GM18519 (cell line): ENCODE results near the gene PPP2R5B.
A peak's percentile ranks its signal among the peaks of the same experiment; 100 is the strongest.

ENCODE experiments used
- ATAC-seq: cut with Tn5 transposase; IDR thresholded peaks from one replicate; pipeline ENCODE4 v1.9.1; 2021; ENCODE audit warnings: mild to moderate bottlenecking, moderate library complexity; ENCODE audit not compliant: unreplicated experiment, low FRiP score

The PPP2R5B gene

DNA sequence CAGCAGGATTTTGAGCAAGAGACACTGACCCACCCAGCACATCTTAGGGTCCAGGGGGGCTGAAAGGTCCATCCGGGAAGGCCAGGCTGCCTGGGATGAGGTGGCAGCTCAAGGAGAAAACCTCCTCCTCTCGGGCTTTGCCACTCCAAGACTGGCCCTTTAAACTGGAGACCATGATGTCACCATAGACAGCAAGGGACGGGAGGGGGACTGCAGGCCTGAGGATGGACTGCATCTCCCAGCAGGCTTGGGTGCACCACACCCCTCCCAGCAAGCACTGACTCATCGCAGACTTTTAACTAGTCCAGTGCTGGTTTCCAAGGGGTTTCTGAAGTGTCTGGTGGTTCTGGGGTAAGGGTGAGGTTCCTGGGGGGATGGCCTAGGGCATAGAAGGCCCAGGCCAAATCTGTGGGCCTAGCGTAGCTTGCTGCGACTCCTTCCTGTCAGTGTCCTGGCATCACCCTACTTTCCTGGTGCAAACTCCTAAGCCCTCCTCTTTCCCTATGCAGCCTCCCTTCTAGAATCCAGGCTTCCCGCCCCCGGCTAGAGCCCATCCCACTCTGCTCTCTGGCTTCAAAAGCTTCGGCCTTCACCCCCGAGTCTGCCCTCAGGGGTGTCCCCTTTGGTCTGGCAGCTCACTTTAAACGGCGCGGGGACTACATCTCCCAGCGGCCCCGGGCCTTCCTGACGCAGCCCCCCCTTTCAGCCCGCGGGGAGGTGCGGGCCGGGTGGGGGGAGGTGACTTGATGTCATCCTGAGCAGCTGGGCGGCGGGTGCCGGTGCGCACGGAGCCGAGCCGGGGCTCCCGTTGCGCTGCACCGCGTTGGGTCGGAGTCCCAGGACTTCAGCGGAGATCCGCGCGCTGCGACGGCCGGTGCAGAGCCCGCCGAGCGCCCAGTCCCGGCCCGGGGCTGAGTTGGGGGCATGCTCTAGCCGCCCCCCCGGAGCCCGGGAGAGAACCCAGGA is at the start of gene PPP2R5B:
Gene PPP2R5B, plus strand, starts transcription at position 746 of the 966 bp plus-strand sequence. CDS start 1,046 bp downstream, outside the sequence.
- peak; percentile 41 for ATAC-seq

GRCh38 chr11:64875369-64876228 is 48.9 kb upstream of the PPP2R5B start:
- ATAC-seq = no peak

DNA sequence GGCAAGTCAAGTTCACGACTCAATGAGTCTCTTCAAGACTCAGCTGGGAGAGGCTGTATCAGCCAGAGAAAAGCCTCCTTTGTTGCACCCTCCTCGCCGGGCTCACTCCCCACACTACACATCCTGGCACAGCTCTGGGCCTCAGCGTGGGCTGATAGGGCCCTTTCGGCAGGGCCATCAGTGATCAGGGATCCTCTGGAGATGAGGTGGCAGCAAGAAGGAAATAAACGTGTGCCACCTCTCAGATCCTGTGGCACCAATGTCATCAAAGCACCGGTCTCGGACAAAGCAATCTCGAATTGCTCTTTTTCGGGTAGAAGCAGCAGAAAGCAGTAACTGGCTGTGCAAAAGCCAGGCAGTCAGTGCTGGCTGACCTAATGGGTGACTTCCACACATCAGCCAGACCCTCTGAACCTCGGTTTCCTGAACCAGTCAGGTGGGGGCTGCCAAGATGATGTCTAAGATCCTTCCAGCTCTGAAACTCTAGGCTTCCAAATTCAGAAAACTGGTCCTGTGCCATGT is 48.2 kb upstream of the PPP2R5B start:
- ATAC-seq = no peak

DNA sequence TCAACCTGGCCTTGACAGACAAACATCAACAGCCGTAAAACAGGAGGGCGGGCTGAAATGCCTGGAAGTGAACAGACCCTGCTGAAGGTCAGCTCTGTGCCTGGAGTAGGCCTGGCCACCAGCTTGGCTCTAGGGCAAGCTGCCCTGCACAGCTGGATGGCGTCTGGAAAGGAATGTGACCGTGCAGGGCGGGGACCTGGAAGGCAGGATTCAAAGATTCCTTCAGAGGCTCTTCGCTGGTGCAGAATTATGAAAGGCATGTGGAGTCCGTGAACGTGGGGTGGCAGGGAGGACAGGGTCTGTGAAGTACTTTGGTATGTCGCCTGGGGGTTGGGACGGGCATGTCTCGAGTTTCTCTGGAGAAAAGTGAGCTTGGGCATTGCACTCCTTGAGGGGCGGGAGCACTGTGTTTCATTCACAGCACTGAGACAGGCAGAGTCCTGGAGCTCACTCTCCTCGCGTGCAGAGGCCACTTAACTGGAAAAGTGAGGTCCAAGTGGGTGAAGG is 47.6 kb upstream of the PPP2R5B start:
- ATAC-seq = no peak

DNA sequence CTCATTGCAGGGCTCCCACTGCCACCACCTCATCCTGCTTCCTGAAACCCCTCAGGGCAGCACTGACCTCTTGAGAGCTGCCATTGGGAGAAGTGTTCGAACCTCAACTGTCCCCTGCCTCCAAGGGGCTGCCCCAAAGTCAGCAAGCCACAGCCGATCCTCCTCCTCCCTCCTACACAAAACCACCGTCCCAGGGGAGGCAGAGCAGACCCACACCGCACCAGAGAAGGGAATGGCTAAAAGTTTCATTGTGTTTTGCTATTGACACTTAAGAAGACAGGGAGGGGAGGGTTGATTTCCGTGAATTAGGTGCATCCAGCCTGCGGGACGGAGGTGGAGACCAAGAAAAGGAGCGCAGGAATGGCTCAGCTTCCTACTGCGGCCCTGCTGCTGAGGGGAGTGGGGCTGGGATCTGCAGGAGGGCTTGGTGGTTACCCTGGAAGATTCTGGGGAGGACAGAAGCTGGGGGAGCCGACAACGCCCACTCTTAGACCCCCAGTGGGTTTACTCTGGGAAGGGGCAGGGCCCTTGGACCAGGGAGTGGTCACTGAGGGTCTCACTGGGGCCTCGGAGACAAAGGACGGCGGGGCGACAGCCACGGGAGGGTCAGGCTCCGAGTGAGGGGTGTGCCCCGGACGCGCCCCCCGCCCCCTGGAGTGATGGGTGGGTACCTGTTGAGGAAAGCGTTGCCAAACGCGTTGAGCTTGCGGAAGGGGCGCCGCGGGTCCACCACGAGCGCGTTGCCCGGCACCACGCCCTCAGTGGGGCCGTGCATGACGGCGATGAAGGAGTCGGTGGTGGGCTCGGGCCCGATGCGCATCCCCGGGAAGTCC is 46.9 kb upstream of the PPP2R5B start:
- no peak for ATAC-seq

- ATAC-seq = no peak
Measured at GRCh38 chr11:64878223-64878493, 46.3 kb upstream of the PPP2R5B start.

DNA sequence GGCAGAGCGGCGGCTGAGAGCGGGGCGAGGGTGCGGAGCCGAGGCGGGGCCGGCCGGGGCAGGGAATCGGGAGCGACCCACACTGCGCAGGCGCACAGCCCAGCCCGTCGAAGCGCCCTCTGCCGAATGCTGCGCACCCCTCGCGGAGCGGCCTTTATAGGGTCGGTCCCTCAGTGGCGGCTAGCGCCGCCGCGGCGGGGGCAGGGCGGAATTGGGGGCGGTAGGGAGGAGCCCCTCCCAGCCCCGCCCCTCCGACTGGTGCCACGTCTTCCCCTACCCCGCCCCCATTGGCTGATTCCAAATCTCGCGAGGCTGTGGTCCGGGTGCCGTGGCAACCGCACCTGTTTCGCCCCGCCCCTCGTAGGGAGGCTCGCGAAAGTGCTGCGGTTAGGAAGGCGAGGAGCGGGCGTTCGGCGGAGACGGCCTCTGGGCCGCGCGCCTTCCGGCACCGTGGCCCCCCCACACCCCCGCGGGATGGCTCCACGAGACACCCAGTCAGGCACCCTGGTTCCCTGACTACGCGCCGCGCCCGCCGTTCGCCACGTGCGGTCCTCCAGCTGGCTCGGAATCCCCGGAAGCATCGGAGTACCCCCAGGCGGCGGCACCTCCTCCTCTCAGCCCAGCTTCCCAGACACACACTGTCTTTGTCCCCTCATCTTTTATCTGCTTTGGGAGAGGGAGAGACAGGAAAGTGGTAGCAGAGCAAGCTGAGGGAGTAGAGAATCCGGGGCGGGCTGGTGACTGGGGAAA is 45.8 kb upstream of the PPP2R5B start, which contains the start of gene EHD1:
Gene EHD1, minus strand, starts transcription at position 128 of the 750 bp plus-strand sequence. CDS start 157 bp downstream, outside the sequence.
- ATAC-seq = peak; percentile 59

DNA sequence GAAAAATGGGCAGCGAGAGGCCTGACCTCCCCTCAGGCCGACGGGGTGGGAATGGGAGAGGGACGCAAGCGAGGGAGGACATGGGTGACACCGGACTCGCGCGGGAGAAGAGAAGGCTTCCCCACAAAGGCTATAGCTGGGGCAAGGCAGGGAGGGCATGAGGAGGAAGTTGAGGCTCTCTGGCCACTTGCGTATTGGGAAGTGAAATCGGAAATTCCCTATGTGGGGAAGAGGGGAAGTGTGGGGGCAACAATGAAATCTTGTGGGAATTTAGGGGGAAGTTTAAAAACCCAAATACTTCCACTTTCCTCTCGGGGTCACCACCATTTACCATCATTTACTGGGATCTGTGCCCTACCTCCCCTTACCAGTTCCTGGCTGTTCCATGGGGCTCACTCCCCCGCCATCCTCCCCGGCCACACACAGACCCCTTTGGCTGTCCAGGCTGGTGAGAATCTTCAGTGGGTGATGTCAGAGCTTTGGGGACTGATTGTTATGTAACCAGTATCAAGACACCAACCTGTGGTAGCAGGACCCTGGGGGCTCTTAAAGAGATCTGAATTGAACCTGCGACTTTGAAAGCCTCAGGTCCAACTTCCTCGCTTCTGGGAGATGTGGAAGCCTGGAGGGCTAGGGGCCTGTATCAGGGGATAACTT is 45.1 kb upstream of the PPP2R5B start:
- ATAC-seq = no peak

DNA sequence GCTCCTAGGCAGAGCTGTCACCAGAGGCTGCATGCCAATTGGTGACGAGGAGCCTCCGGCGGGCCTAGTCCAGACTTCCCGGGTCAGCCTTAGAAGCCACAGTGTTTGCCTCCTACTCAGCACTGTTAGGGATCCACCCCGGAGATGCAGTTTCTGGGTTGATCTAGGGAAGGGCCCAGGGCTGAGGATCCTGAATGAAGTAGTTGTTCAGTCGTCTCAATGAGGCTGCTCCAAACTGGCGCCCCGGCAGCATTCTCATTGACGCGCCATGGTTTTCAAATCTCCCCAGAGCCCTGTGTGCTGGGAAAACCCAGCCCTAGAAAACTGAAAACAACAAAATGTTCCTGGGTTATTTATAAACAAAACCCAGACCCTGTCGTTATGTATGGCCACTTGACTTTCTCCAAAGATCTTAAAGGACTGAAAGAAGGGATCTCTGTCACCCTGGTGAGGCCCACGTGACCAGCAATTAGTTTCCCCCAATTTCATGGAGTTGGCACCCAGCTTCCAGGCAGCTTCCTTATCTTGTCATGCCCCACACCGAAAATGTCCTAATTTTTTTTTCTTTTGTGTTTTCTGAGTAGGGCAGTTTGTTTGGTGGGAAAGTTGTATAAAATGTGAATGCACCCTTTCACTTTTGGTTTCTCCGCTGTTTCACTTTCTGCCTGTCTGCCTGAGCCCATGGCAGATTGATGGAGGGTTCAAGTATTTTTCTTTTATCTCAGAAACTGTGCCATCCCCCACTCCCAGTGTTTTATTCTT is 44.1 kb upstream of the PPP2R5B start:
- no peak for ATAC-seq

GRCh38 chr11:64881476-64881875 is 43.0 kb upstream of the PPP2R5B start:
- no peak for ATAC-seq

GRCh38 chr11:64882243-64882642 is 42.2 kb upstream of the PPP2R5B start:
- no peak for ATAC-seq

- no peak for ATAC-seq
Measured at GRCh38 chr11:64883575-64883974, 40.9 kb upstream of the PPP2R5B start.

DNA sequence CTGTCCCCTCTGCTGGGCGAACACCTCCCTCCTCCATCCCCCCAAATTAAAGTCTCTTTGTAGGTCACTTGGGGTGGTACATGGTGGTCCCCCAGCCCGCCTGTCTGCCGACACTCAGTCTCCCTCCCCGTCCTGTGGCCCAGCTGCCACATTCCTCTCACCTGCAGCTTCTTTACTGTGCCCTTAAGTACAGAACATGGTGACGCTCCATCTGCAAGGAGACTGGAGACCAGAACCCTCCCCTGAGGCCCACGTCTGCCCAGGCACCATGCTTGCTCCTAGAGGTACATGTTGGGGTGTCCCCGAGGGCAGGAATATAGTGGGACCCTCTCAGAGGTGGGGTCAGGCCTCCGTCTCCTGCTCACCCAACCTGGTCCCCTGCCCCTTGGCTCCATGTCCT is 40.5 kb upstream of the PPP2R5B start:
- no peak for ATAC-seq

- ATAC-seq = no peak
Measured at GRCh38 chr11:64885367-64886286, 38.9 kb upstream of the PPP2R5B start.

DNA sequence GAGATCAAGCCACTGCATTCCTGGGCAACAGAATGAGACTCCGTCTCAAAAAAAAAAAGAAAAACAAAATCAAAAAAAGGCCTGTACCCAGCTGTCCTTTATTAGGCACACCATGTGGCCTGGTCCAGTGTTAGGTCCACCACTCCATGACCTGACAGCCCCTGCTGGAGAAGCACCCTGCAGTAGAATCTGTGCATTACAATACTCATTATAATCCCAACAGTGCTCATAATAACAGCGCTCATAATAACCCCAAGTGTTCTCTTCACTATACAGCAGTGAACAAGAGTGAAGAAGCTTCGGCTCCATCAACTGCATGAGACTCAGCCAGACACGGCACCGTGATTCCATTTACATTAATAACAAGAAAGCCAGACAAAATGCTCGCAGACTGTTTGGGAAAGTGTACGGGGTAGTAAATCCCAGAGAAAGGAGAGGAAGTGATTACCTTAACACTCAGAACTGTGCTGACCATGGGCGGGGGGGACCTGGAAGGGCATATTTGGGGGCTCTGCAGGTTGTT is 37.2 kb upstream of the PPP2R5B start:
- no peak for ATAC-seq

GRCh38 chr11:64887757-64888405 is 36.6 kb upstream of the PPP2R5B start:
- no peak for ATAC-seq
